Endothelial cell of umbilical vein (primary cell): ENCODE measurements around the gene CLSTN2. TPM values are rescaled to one million over a fixed set of nuclear protein-coding genes. Genes with fewer than 3 reads are reported as not detected.

Experiments
- BruUV-seq: library from RNA; stranded (reverse); fragments of 400-500 nt; replicated peaks from 2 replicates; lab custom pipeline; 2021; lab: Mats Ljungman, UMichigan
- CTCF ChIA-PET: fragments of 300-600, 350-600 bp; sonication (Branson Sonifier 250); formaldehyde crosslinking; loops from one replicate; lab custom pipeline; 2021; ENCODE audit warnings: antibody characterized with exemption, inconsistent platforms; lab: Charles Lee
- POLR2A ChIA-PET: fragments of 300-600, 350-600 bp; sonication (Branson Sonifier 250); formaldehyde crosslinking; loops from one replicate; lab custom pipeline; 2021; ENCODE audit warnings: antibody characterized with exemption, inconsistent platforms; lab: Charles Lee
- DNase-seq: peaks from one replicate; pipeline ENCODE4 v3.0.0-alpha.2; 2011; ENCODE audit warnings: low read depth, low spot score
- FAIRE-seq: peaks from 2 replicates; lab custom pipeline; 2011; peaks lifted over from hg19 to GRCh38; lab: Jason Lieb, UNC
- H2AFZ ChIP-seq: 2 replicates; pipeline ENCODE4 v1.6.0; 2012; ENCODE audit warnings: low read depth, low read length, control low read depth, inconsistent platforms
- H3K27ac ChIP-seq: 2 replicates; pipeline ENCODE4 v1.5.1; 2011; ENCODE audit warnings: low read depth, mild to moderate bottlenecking, control low read depth, low read length, moderate library complexity; ENCODE audit not compliant: insufficient read depth
- H3K27me3 ChIP-seq, 2 experiments: 2 replicates each; pipeline versions ENCODE4 v1.6.0 to v1.6.1; 2011; ENCODE audit warnings: low read length in 2 of 2, mixed read lengths in 1 of 2; ENCODE audit not compliant: control insufficient read depth in 2 of 2, insufficient read depth in 2 of 2
- H3K36me3 ChIP-seq, 2 experiments: 2 replicates in 1 of 2; 3 replicates in 1 of 2; pipeline ENCODE4 v1.5.1; 2011; ENCODE audit warnings: low read length in 2 of 2, mild to moderate bottlenecking in 1 of 2, moderate library complexity in 1 of 2; ENCODE audit not compliant: control insufficient read depth in 2 of 2, insufficient read depth in 2 of 2; ENCODE audit errors: extremely low read depth in 1 of 2
- H3K4me1 ChIP-seq: 3 replicates; pipeline ENCODE4 v1.5.1; 2011; ENCODE audit warnings: mild to moderate bottlenecking, low read length; ENCODE audit not compliant: control insufficient read depth, insufficient read depth; ENCODE audit errors: extremely low read depth
- H3K4me2 ChIP-seq: 2 replicates; pipeline ENCODE4 v1.6.1; 2011; ENCODE audit warnings: low read length, control low read depth, mixed read lengths; ENCODE audit not compliant: insufficient read depth
- H3K4me3 ChIP-seq, 3 experiments: fragments of 200-600 bp in 1 of 3; sonication (generic), shearing (Covaris generic) in 1 of 3; replicated peaks in 1 of 3; 2 replicates each; pipeline ENCODE4 v1.5.1; 2011 to 2016; ENCODE audit warnings: control low read depth in 3 of 3, low read length in 3 of 3, mild to moderate bottlenecking in 2 of 3, inconsistent platforms in 1 of 3, low read depth in 1 of 3, moderate library complexity in 1 of 3; ENCODE audit not compliant: insufficient read depth in 1 of 3
- H3K79me2 ChIP-seq: 2 replicates; pipeline ENCODE4 v1.6.0; 2012; ENCODE audit warnings: low read length, inconsistent platforms; ENCODE audit not compliant: control insufficient read depth, insufficient read depth
- H3K9ac ChIP-seq: replicated peaks from 2 replicates; pipeline ENCODE3; 2011; ENCODE audit warnings: low read length, control low read depth; ENCODE audit not compliant: insufficient read depth; ENCODE audit errors: extremely low read depth
- H3K9me1 ChIP-seq: replicated peaks from 3 replicates; pipeline ENCODE4 v1.6.0; 2011; ENCODE audit warnings: mild to moderate bottlenecking, low read length; ENCODE audit not compliant: control insufficient read depth, insufficient read depth; ENCODE audit errors: extremely low read depth
- H3K9me3 ChIP-seq: replicated peaks from 2 replicates; pipeline ENCODE4 v1.5.1; 2012; ENCODE audit warnings: low read length, inconsistent platforms; ENCODE audit not compliant: control insufficient read depth, insufficient read depth
- H4K20me1 ChIP-seq: replicated peaks from 2 replicates; pipeline ENCODE3; 2011; ENCODE audit warnings: mild to moderate bottlenecking, low read length; ENCODE audit not compliant: control insufficient read depth, insufficient read depth; ENCODE audit errors: extremely low read depth
- CTCF ChIP-seq, 2 donors: IDR thresholded peaks; 1 replicate in 1 of 2; 2 replicates in 1 of 2; pipeline ENCODE4 v1.5.1; 2011; ENCODE audit warnings: low read length in 2 of 2, mild to moderate bottlenecking in 2 of 2, moderate library complexity in 2 of 2, control low read depth in 1 of 2, inconsistent platforms in 1 of 2, low read depth in 1 of 2; ENCODE audit not compliant: insufficient read depth in 1 of 2; ENCODE audit errors: extremely low read depth in 1 of 2
- EZH2 ChIP-seq: IDR thresholded peaks from 2 replicates; pipeline ENCODE4 v1.6.1; 2012; ENCODE audit warnings: borderline replicate concordance, low read depth, mild to moderate bottlenecking, moderate library complexity, low read length, inconsistent platforms; ENCODE audit not compliant: severe bottlenecking
- FOS ChIP-seq: IDR thresholded peaks from 2 replicates; pipeline ENCODE4 v1.6.1; 2011; ENCODE audit warnings: mild to moderate bottlenecking, low read length, moderate library complexity, borderline replicate concordance; ENCODE audit not compliant: insufficient read depth
- GATA2 ChIP-seq: IDR thresholded peaks from 2 replicates; pipeline ENCODE4 v1.7.0; 2011; ENCODE audit warnings: low read depth, mild to moderate bottlenecking, moderate library complexity, mixed read lengths, low read length; ENCODE audit not compliant: insufficient read length, insufficient read depth
- JUN ChIP-seq: IDR thresholded peaks from 2 replicates; pipeline ENCODE4 v1.6.1; 2011; ENCODE audit warnings: borderline replicate concordance, low read depth; ENCODE audit not compliant: insufficient read length, insufficient read depth
- MYC ChIP-seq: IDR thresholded peaks from one replicate; pipeline ENCODE4 v1.6.1; 2011; ENCODE audit warnings: mild to moderate bottlenecking, low read depth, low read length
- POLR2A ChIP-seq: IDR thresholded peaks from 2 replicates; pipeline ENCODE4 v1.6.1; 2012; ENCODE audit warnings: low read depth, mild to moderate bottlenecking, control low read depth, low read length
- POLR2AphosphoS5 ChIP-seq: IDR thresholded peaks from 2 replicates; pipeline ENCODE4 v1.6.1; 2012; ENCODE audit warnings: low read depth, mild to moderate bottlenecking, control low read depth, low read length, moderate library complexity; ENCODE audit not compliant: insufficient read depth
- dilution Hi-C: fragments of 300-500 bp; cut with MboI; formaldehyde crosslinking; loops from one replicate; pipeline ENCODE4 v1.15.0; 2019; ENCODE audit warnings: low sequenced_read_pairs; ENCODE audit not compliant: extremely low pct_ligation_motif_present
- intact Hi-C: fragments of 100-400 bp; cut with micrococcal nuclease; formaldehyde crosslinking; loops from one replicate; pipeline ENCODE4 v1.10.0; 2022
- polyA plus RNA-seq, 4 experiments: library from polyadenylated mRNA; depleted of rRNA in 3 of 4; stranded (reverse) in 3 of 4; unstranded in 1 of 4; fragments of >200 nt; gene quantifications; 2 replicates each; pipeline versions ENCODE4 v1.2.1 to v1.2.3, GENCODE V29; 2011 to 2012; ENCODE audit warnings: missing spikeins in 1 of 4
- total RNA-seq: library from RNA; stranded (reverse); gene quantifications from 2 replicates; pipeline ENCODE4 v1.2.3, GENCODE V29; 2021
- TF ChIP-seq, protein P1 (sequence below): IDR thresholded peaks from 2 replicates; pipeline ENCODE4 v1.6.1; 2011; ENCODE audit not compliant: insufficient read depth, insufficient read length

CLSTN2 gene
- total and polyA plus RNA-seq, 2 donors (not counting 3 experiments of a cell fraction or from before 2014, with no cell fraction given): 0.26 to 0.38 TPM

GRCh38 chr3:140011611-140012277, 76.8 kb downstream of the CLSTN2 start:
- Histone ChIP-seq H3K36me3 (no peaks in the 10 kb centered on the region), H3K4me1 (no peaks in the 10 kb centered on the region), H2AFZ (no peak overlapping the region), H3K27me3 (no peaks in the 10 kb centered on the region), H3K9me3 (no peaks in the 10 kb centered on the region), H4K20me1 (no peaks in the 10 kb centered on the region), H3K9me1 (no peaks in the 10 kb centered on the region), H3K4me3 (no peak overlapping the region), H3K9ac (no peak overlapping the region), H3K27ac (no peak overlapping the region), H3K4me2 (no peak overlapping the region), H3K79me2 (no peaks in the 10 kb centered on the region)
- no peak for FAIRE-seq
- TF ChIP-seq GATA2: no peak
- TF ChIP-seq, protein P1, sequence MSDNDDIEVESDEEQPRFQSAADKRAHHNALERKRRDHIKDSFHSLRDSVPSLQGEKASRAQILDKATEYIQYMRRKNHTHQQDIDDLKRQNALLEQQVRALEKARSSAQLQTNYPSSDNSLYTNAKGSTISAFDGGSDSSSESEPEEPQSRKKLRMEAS: no peak
- no peak for TF ChIP-seq EZH2
- TF ChIP-seq POLR2A: no peak
- no peak for TF ChIP-seq MYC
- no peak for TF ChIP-seq POLR2AphosphoS5
- no peak for TF ChIP-seq CTCF (IDR thresholded peaks at IDR 0.05; ENCODE audit: extremely low read depth in 1 of 2, insufficient read depth in 1 of 2, low read depth in 1 of 2, low read length in 2 of 2)
- TF ChIP-seq FOS: no peak
- no peak for TF ChIP-seq JUN
- BruUV-seq: no TSS peak
- DNase-seq: no peak
- intact Hi-C loops: no loop called here
- ChIA-PET POLR2A (no interaction called here), CTCF (no interaction called here)
- dilution Hi-C loops: no loop called here
